ENCODE data around the gene STAB1.
A peak's percentile ranks its signal among the peaks of the same experiment; 100 is the strongest.

Gene STAB1

GRCh38 chr3:52494886-52495495, at the start of gene STAB1:
TSS of gene STAB1 (plus strand) at chr3:52495338. CDS start at chr3:52495414, 76 bp downstream.
- no peak for ATAC-seq

GRCh38 chr3:52446042-52446441, 49.1 kb upstream of the STAB1 start:
- no peak for ATAC-seq

GRCh38 chr3:52446631-52447511, 48.3 kb upstream of the STAB1 start:
- peak; percentile 50 to 58 for ATAC-seq

- ATAC-seq = no peak
Observed at GRCh38 chr3:52447512-52448355, 47.4 kb upstream of the STAB1 start.

GRCh38 chr3:52450489-52451236, 44.5 kb upstream of the STAB1 start:
- no peak for ATAC-seq

GRCh38 chr3:52451237-52452083, 43.7 kb upstream of the STAB1 start:
- no peak for ATAC-seq

- no peak for ATAC-seq
Observed at GRCh38 chr3:52452126-52452525, 43.0 kb upstream of the STAB1 start.

GRCh38 chr3:52452570-52453221, 42.4 kb upstream of the STAB1 start:
- no peak for ATAC-seq

- no peak for ATAC-seq
Observed at GRCh38 chr3:52453496-52454249, 41.5 kb upstream of the STAB1 start, which contains the start of gene TNNC1. TSS of gene TNNC1 (minus strand) at chr3:52454041. CDS start at chr3:52454015, 26 bp downstream.

GRCh38 chr3:52454250-52454937, 40.7 kb upstream of the STAB1 start:
- ATAC-seq = no peak

GRCh38 chr3:52454938-52455282, 40.2 kb upstream of the STAB1 start:
- ATAC-seq = peak in 1 of 2 donors; percentile 3

GRCh38 chr3:52455283-52456168, 39.6 kb upstream of the STAB1 start, which contains the start of gene NISCH:
TSS of gene NISCH (plus strand) at chr3:52455604. CDS start at chr3:52455642, 38 bp downstream.
- peak; percentile 91 to 92 for ATAC-seq

GRCh38 chr3:52456169-52456799, 38.9 kb upstream of the STAB1 start:
- ATAC-seq = no peak

GRCh38 chr3:52456800-52457183, 38.3 kb upstream of the STAB1 start:
- no peak for ATAC-seq

- ATAC-seq = no peak
Observed at GRCh38 chr3:52458031-52458760, 36.9 kb upstream of the STAB1 start.

- no peak for ATAC-seq
Observed at GRCh38 chr3:52458770-52459545, 36.2 kb upstream of the STAB1 start.
